Transverse colon (tissue), 4 donors: Measurements from ENCODE around the gene FOXJ3. TPM values are rescaled to one million over a fixed set of nuclear protein-coding genes. Genes with fewer than 3 reads are reported as not detected.

Experiments
- DNase-seq: peaks from one replicate; pipeline ENCODE4 v3.0.0-alpha.2; 2019
- H3K27ac ChIP-seq, 4 donors: fragments of 200-600 bp; sonication (generic); 2 replicates each; pipeline ENCODE4 v1.5.1; 2016 to 2018; ENCODE audit warnings: inconsistent platforms in 4 of 4
- H3K27me3 ChIP-seq: fragments of 200-600 bp; sonication (generic); 2 replicates; pipeline ENCODE4 v1.5.1; 2017; ENCODE audit warnings: inconsistent platforms
- H3K36me3 ChIP-seq, 4 donors: fragments of 200-600 bp; sonication (generic); 2 replicates each; pipeline ENCODE4 v1.5.1; 2017 to 2019; ENCODE audit warnings: inconsistent platforms in 4 of 4
- H3K4me1 ChIP-seq, 4 donors: fragments of 200-600 bp; sonication (generic); 2 replicates each; pipeline ENCODE4 v1.5.1; 2017 to 2020; ENCODE audit warnings: inconsistent platforms in 4 of 4
- H3K4me3 ChIP-seq, 4 donors: fragments of 200-600 bp; sonication (generic); 1 replicate in 1 of 4; 2 replicates in 3 of 4; pipeline versions ENCODE4 v1.5.1 to v1.6.1; 2017 to 2019; ENCODE audit warnings: inconsistent platforms in 4 of 4
- H3K9me3 ChIP-seq, 2 donors: fragments of 200-600 bp; sonication (generic); 2 replicates each; pipeline ENCODE4 v1.5.1; 2017 to 2019; ENCODE audit warnings: inconsistent platforms in 2 of 2
- EP300 ChIP-seq: sonication (generic); formaldehyde crosslinking; IDR thresholded peaks from one replicate; pipeline ENCODE4 v1.6.1; 2017; ENCODE audit warnings: antibody characterized with exemption, low read depth
- POLR2A ChIP-seq: fragments of 450-650 bp; IDR thresholded peaks from one replicate; pipeline ENCODE4 v1.6.1; 2016; ENCODE audit warnings: antibody characterized with exemption, mild to moderate bottlenecking, moderate library complexity
- POLR2AphosphoS5 ChIP-seq, 3 donors: sonication (generic); formaldehyde crosslinking; IDR thresholded peaks; one replicate each; pipeline ENCODE4 v1.6.1; 2016; ENCODE audit warnings: antibody characterized with exemption in 3 of 3
- WGBS, 2 donors: methylation state at CpG; one replicate each; pipeline ENCODE4 v1.1.5; 2018; ENCODE audit warnings: low coverage in 1 of 2; 5-methylcytosine and 5-hydroxymethylcytosine counted together
- in situ Hi-C, 4 donors: fragments of 200-750 bp; cut with MboI; loops; one replicate each; pipeline versions ENCODE4 v1.15.0 to v1.15.1; 2017; ENCODE audit warnings: low sequenced_read_pairs in 3 of 4, low pct_ligation_motif_present in 1 of 4, low pct_unique_long_range_greater_than_20kb in 1 of 4
- intact Hi-C: fragments of 100-400 bp; cut with DNase I; formaldehyde crosslinking; loops from one replicate; pipeline ENCODE4 v1.15.1; 2023; ENCODE audit warnings: low total_unique reads
- total RNA-seq, 4 donors: library from RNA; depleted of rRNA; stranded (reverse); fragments of >200 nt; gene quantifications; one replicate each; pipeline ENCODE4 v1.1.0, GENCODE V29; 2016
- TF ChIP-seq, protein P1 (sequence below), 5 experiments: fragments of 200-600 bp in 3 of 5; fragments of 450-650 bp in 2 of 5; sonication (generic) in 3 of 5; IDR thresholded peaks; 1 replicate in 2 of 5; 2 replicates in 3 of 5; pipeline ENCODE4 v1.5.1; 2016 to 2017; ENCODE audit warnings: antibody characterized with exemption in 5 of 5, inconsistent platforms in 3 of 5, mild to moderate bottlenecking in 2 of 5, moderate library complexity in 1 of 5

FOXJ3 gene
- total RNA-seq, 4 donors from 2014 or later, result 18.5 to 62.1 (median 38.6) TPM

- no peak for DNase-seq
- H3K4me3 ChIP-seq, result no peak overlapping the region
- intact Hi-C loops, result no loop called here
- no peaks in the 10 kb centered on the region for H3K9me3 ChIP-seq
- no peaks in the 10 kb centered on the region for H3K4me1 ChIP-seq
- H3K36me3 ChIP-seq, result no peaks in the 10 kb centered on the region
- WGBS, 2 donors, result 90% methylated on average over 3 of the region's 3 CpGs; no CpG with 5 or more reads in 1 of the 2 donors
- H3K27ac ChIP-seq, result no peak overlapping the region
- in situ Hi-C loops, result loop anchor here in 1 of 4 donors (25.0 kb wide), 2 partner anchors 567 to 608 kb away; partner anchors contain the start of gene CLDN19
- TF ChIP-seq, protein P1, sequence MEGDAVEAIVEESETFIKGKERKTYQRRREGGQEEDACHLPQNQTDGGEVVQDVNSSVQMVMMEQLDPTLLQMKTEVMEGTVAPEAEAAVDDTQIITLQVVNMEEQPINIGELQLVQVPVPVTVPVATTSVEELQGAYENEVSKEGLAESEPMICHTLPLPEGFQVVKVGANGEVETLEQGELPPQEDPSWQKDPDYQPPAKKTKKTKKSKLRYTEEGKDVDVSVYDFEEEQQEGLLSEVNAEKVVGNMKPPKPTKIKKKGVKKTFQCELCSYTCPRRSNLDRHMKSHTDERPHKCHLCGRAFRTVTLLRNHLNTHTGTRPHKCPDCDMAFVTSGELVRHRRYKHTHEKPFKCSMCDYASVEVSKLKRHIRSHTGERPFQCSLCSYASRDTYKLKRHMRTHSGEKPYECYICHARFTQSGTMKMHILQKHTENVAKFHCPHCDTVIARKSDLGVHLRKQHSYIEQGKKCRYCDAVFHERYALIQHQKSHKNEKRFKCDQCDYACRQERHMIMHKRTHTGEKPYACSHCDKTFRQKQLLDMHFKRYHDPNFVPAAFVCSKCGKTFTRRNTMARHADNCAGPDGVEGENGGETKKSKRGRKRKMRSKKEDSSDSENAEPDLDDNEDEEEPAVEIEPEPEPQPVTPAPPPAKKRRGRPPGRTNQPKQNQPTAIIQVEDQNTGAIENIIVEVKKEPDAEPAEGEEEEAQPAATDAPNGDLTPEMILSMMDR (IDR thresholded peaks at IDR 0.05), result no peak
- TF ChIP-seq EP300 (no peak), POLR2AphosphoS5 (IDR thresholded peaks at IDR 0.05) (no peak), POLR2A (no peak)
- no peaks in the 10 kb centered on the region for H3K27me3 ChIP-seq
Observed at GRCh38 chr1:42128964-42129363, 206.1 kb downstream of the FOXJ3 start.

- DNase-seq, result no peak
- Histone ChIP-seq H3K4me1 (no peaks in the 10 kb centered on the region), H3K27me3 (no peaks in the 10 kb centered on the region), H3K9me3 (no peaks in the 10 kb centered on the region), H3K4me3 (no peak overlapping the region), H3K36me3 (no peaks in the 10 kb centered on the region), H3K27ac (no peak overlapping the region)
- TF ChIP-seq POLR2A (no peak), POLR2AphosphoS5 (IDR thresholded peaks at IDR 0.05) (no peak), EP300 (no peak)
- 41% methylated on average over 2 of the region's 2 CpGs; no CpG with 5 or more reads in 1 of the 2 donors for WGBS, 2 donors
- in situ Hi-C loops (loop anchor here in 1 of 4 donors (25.0 kb wide), 2 partner anchors 566 to 609 kb away; partner anchors contain the start of gene CLDN19), intact Hi-C loops (no loop called here)
Observed at GRCh38 chr1:42128499-42128898, 206.5 kb downstream of the FOXJ3 start.

- no peaks in the 10 kb centered on the region for H3K36me3 ChIP-seq
- no peak overlapping the region for H3K27ac ChIP-seq
- WGBS, 2 donors, result 80 to 85% methylated on average over 1 to 6 of the region's 6 CpGs
- H3K4me1 ChIP-seq, result no peaks in the 10 kb centered on the region
- H3K4me3 ChIP-seq, result no peak overlapping the region
- H3K9me3 ChIP-seq, result no peaks in the 10 kb centered on the region
- H3K27me3 ChIP-seq, result no peaks in the 10 kb centered on the region
- no peak for TF ChIP-seq POLR2AphosphoS5 (IDR thresholded peaks at IDR 0.05)
- TF ChIP-seq, protein P1 (IDR thresholded peaks at IDR 0.05), result no peak
- in situ Hi-C loops (loop anchor here in 1 of 4 donors (25.0 kb wide), 2 partner anchors 565 to 610 kb away; partner anchors contain the start of gene CLDN19), intact Hi-C loops (no loop called here)
- DNase-seq, result no peak
Observed at GRCh38 chr1:42127767-42128166, 207.3 kb downstream of the FOXJ3 start.

Other genes with a start within 250 kb of the FOXJ3 start
- gene GUCA2B, start 181.8 kb downstream of the FOXJ3 start, total RNA-seq, result 100 to 1,000 TPM in 3 of 4 donors, not detected in 1; 116 to 259 (median 223) TPM
- 1,000 to 10,000 TPM in 2 of 4 donors, 100 to 1,000 TPM in 1, 1 to 10 TPM in 1; 3.2 to 2,017 (median 1,376) TPM for gene GUCA2A, start 170.5 kb downstream of the FOXJ3 start, total RNA-seq
- gene RIMKLA, start 45.6 kb upstream of the FOXJ3 start, total RNA-seq, result 10 to 100 TPM in 2 of 4 donors, 1 to 10 TPM in 2; 2.4 to 11.9 (median 8.8) TPM
- 1 to 10 TPM in 2 of 4 donors, not detected in 2; 4.3 to 8.7 TPM for gene ZMYND12, start 120.8 kb upstream of the FOXJ3 start, total RNA-seq
- gene PPCS, start 121.3 kb upstream of the FOXJ3 start, total RNA-seq, result 100 to 1,000 TPM in 1 of 4 donors, 10 to 100 TPM in 3; 14.3 to 105 (median 57.6) TPM
- gene CCDC30, start 128.1 kb upstream of the FOXJ3 start, total RNA-seq, result 1 to 10 TPM in 2 of 4 donors, under 1 TPM in 2; 0.75 to 3.7 (median 1.7) TPM